ENCODE measurements around the gene GLT8D2. TPM values are rescaled to one million over a fixed set of nuclear protein-coding genes. Genes with fewer than 3 reads are reported as not detected.
"Not testable (repeated sequence)": the region's sequence is repeated elsewhere in the genome, so short reads cannot be mapped to it uniquely, and the experiment has no call there.

Gene GLT8D2
- total and polyA plus RNA-seq, 2 donors (not counting 1 experiment from before 2014, with no cell fraction given) = not detected

- H3K36me3 ChIP-seq (replicated peaks in 1 of 2; ENCODE audit: control extremely low read depth in 1 of 2, control insufficient read depth in 1 of 2, extremely low read depth in 1 of 2, insufficient read depth in 2 of 2, low read length in 1 of 2); H3K4me3 Mint-ChIP-seq; H3K4me2 ChIP-seq (replicated peaks; ENCODE audit: low read depth, low read length, poor library complexity, severe bottlenecking); POLR2A ChIA-PET; H4K20me1 ChIP-seq (ENCODE audit: control insufficient read depth, insufficient read depth, low read length, poor library complexity, severe bottlenecking); H3K4me1 ChIP-seq (ENCODE audit: control insufficient read depth in 2 of 2, insufficient read depth in 2 of 2, low read length in 2 of 2); DNase-seq; H3K9ac ChIP-seq (ENCODE audit: low read length); H3K27ac Mint-ChIP-seq; H3K9me3 Mint-ChIP-seq (ENCODE audit: insufficient read depth); H3K27me3 ChIP-seq (replicated peaks in 1 of 4; ENCODE audit: control extremely low read depth in 1 of 4, control insufficient read depth in 3 of 4, insufficient read depth in 4 of 4, low read length in 3 of 4); H3K79me2 ChIP-seq (ENCODE audit: control insufficient read depth, insufficient read depth, low read length); ATAC-seq (ENCODE audit: low read depth); H3K27ac ChIP-seq (ENCODE audit: low read length in 2 of 2); H3K4me1 Mint-ChIP-seq; CTCF ChIA-PET; H2AFZ ChIP-seq (ENCODE audit: insufficient read depth, low read depth, low read length, poor library complexity, severe bottlenecking); intact Hi-C loops (cut with micrococcal nuclease); H3K4me3 ChIP-seq (ENCODE audit: control extremely low read depth in 1 of 5, extremely low read depth in 1 of 5, insufficient read depth in 1 of 5, low read depth in 2 of 5, low read length in 4 of 5); H3K9me3 ChIP-seq (ENCODE audit: control extremely low read depth in 1 of 3, control insufficient read depth in 2 of 3, insufficient read depth in 1 of 3, low read length in 2 of 3): not testable (repeated sequence)
- WGBS (ENCODE audit: insufficient coverage) = no CpG with 5 or more reads among the region's 2 CpGs
- peaks cover 20% of the 10 kb centered on the region for H3K27me3 Mint-ChIP-seq
These were observed 13.8 kb downstream of the GLT8D2 start for GRCh38 chr12:104036143-104036542.

GRCh38 chr12:104030596-104030995, 19.4 kb downstream of the GLT8D2 start:
- H3K4me3 Mint-ChIP-seq; H3K9ac ChIP-seq (ENCODE audit: low read length); POLR2A ChIA-PET; H3K79me2 ChIP-seq (ENCODE audit: control insufficient read depth, insufficient read depth, low read length); H3K4me1 Mint-ChIP-seq; intact Hi-C loops (cut with micrococcal nuclease); H3K27ac ChIP-seq (ENCODE audit: low read length in 2 of 2); H2AFZ ChIP-seq (ENCODE audit: insufficient read depth, low read depth, low read length, poor library complexity, severe bottlenecking); CTCF ChIA-PET; H3K9me3 Mint-ChIP-seq (ENCODE audit: insufficient read depth); H3K9me3 ChIP-seq (ENCODE audit: control extremely low read depth in 1 of 3, control insufficient read depth in 2 of 3, insufficient read depth in 1 of 3, low read length in 2 of 3); DNase-seq; H3K4me2 ChIP-seq (replicated peaks; ENCODE audit: low read depth, low read length, poor library complexity, severe bottlenecking); H4K20me1 ChIP-seq (ENCODE audit: control insufficient read depth, insufficient read depth, low read length, poor library complexity, severe bottlenecking); H3K4me1 ChIP-seq (ENCODE audit: control insufficient read depth in 2 of 2, insufficient read depth in 2 of 2, low read length in 2 of 2); H3K36me3 ChIP-seq (replicated peaks in 1 of 2; ENCODE audit: control extremely low read depth in 1 of 2, control insufficient read depth in 1 of 2, extremely low read depth in 1 of 2, insufficient read depth in 2 of 2, low read length in 1 of 2); H3K27ac Mint-ChIP-seq; H3K27me3 ChIP-seq (replicated peaks in 1 of 4; ENCODE audit: control extremely low read depth in 1 of 4, control insufficient read depth in 3 of 4, insufficient read depth in 4 of 4, low read length in 3 of 4); H3K4me3 ChIP-seq (ENCODE audit: control extremely low read depth in 1 of 5, extremely low read depth in 1 of 5, insufficient read depth in 1 of 5, low read depth in 2 of 5, low read length in 4 of 5): not testable (repeated sequence)
- WGBS (ENCODE audit: insufficient coverage) = no CpG with 5 or more reads among the region's 27 CpGs
- ATAC-seq (ENCODE audit: low read depth) = peak; percentile 33
- peaks cover 29% of the 10 kb centered on the region for H3K27me3 Mint-ChIP-seq

Measured in B cell (primary cell).